ENCODE measurements around the gene SGCA.

DNA sequence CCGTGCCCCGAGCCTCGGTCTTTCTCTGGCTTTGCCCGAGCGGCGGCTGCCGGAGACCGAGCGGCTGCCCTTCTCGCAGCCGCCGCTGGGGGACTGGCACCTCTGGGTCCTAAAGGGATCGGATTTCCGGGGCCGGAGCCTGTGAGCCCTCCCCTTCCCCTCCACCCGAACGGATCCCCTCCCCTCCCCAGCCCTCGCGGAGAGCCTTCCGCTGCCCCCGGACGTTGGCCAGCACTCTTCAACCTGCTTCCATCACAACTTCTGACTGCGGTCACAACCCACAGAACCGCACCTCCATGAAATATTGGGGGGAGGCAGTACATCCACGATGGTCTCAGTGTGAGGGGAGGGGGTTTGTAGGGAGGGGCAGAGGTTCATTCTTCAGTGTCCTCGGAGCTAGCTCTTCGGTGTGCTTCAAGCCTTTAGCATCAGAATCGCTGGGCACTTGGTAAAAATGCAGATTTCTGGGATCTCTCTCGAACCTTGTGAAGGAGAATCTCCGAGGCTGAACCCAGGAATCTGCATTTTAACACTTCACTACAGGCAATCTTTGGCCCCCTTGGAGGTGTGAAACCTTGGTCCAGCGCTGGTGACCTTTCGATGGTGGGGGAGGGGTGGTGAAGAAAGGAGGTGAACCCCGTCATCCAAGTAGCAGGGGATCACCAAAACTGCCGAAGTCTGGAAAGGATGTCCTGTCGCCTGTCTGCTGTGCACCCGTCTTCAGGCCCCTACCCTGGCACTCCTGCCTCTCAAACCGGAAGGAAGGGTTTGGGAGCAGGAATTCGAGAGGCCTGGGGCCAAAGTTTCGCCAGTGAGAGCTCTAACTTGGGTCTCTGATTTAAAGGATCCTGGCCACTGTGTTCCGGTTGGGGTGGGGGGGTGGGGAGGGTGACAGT, 14.5 kb upstream of the SGCA start:
- TF ChIP-seq CTCF (IDR thresholded peaks at IDR 0.05) (peak; percentile 48 to 87 (median 54)), POLR2A (IDR thresholded peaks at IDR 0.05) (peak in 1 of 2 donors; percentile 42), EP300 (IDR thresholded peaks at IDR 0.05) (no peak)
